ENCODE measurements around the gene UHRF1.
"Not testable (repeated sequence)": the region's sequence is repeated elsewhere in the genome, so short reads cannot be mapped to it uniquely, and the experiment has no call there.

UHRF1 gene

DNA sequence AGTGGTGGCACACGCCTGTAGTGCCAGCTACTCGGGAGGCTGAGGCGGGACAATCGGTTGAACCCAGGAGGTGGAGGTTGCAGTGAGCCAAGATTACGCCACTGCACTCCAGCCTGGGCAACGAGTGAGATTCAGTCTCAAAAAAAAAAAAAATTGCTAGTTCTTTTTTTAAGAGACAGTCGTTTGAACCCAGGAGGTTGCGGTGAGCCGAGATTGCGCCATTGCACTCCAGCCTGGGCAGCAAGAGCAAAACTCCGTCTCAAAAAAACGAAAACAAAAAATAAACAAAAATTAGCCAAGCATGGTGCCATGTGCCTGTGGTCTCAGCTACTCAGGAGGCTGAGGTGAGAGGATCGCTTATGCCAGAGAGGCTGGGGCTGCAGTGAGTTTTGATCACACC, 8.4 kb upstream of the UHRF1 start:
- DNase-seq (ENCODE audit: low read depth in 2 of 2), result not testable (repeated sequence)

DNA sequence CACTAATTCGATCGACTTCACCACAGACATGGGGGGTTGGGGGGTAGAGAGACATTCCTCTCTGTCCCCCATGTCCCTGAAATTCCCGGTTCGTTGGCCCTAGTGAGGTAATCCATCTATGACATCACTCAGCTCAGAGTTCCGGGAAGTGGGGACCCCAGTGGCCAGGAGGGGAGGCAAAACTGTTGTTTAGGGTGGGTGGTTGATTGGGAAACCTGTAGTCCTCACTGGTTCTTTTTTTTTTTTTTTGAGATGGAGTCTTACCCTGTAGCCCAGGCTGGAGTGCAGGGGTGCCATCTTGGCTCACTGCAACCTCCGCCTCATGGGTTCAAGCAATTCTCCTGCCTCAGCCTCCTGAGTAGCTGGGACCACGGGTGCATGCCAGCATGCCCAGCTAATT, 6.5 kb upstream of the UHRF1 start, which contains the start of gene ARRDC5:
TSS of gene ARRDC5 (minus strand) at position 101 of the 400 bp plus-strand sequence. CDS start at position 30, 71 bp downstream.
- no peak for DNase-seq (ENCODE audit: low read depth in 2 of 2)

DNA sequence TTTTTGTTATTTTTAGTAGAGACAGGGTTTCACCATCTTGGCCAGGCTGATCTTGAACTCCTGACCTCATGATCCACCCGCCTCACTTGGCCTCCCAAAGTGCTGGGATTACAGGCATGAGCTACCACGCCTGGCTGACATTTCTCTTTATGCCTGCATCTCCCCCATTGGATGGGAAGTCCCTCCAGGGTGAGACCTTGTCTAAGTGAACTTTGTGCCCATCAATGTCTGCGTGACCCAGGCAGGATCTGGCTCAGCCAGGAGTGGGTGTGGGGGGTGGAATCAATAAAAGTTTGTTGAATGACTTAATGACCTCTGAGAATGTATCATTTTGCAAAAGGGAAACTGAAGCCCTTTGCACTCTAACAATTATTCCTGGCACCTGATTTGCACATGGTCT, 4.8 kb upstream of the UHRF1 start:
- no peak for DNase-seq (ENCODE audit: low read depth in 2 of 2)

DNA sequence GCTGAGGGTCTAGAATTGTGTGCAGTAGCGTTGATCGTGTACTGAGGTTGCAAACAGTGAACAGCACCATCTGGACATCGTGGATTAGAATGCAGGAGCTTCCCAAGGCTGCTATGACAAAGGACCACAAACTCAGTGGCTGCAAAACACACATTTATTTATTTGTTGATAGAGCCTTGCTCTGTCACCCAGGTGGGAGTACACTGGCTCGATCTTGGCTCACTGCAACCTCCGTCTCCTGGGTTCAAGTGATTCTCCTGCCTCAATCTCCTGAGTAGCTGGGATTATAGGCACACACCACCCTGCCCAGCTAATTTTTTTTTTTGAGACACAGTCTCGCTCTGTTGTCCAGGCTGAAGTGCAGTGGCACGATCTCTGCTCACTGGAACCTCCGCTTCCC, 2.3 kb upstream of the UHRF1 start:
- DNase-seq (ENCODE audit: low read depth in 2 of 2), result no peak

DNA sequence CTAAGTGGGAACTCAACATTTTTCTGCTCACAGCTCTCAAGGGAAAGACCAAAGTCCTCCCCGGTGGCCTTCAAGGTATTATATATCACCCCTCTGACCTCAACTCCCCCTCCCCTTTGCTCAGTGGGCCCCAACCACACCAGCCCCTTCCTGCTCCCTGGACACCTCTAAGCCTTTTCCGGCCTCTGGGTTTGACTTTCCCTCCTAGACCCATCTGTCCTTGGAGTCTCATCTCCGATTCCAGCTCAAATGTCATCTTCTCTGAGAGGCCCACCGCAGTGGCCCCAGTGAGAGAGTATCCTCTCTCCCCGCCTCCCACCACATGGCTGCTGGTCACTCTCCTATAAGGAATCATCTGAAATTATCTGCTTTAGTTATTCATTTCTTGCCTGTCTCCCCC, 941 bp upstream of the UHRF1 start:
- DNase-seq (ENCODE audit: low read depth in 2 of 2), result no peak

DNA sequence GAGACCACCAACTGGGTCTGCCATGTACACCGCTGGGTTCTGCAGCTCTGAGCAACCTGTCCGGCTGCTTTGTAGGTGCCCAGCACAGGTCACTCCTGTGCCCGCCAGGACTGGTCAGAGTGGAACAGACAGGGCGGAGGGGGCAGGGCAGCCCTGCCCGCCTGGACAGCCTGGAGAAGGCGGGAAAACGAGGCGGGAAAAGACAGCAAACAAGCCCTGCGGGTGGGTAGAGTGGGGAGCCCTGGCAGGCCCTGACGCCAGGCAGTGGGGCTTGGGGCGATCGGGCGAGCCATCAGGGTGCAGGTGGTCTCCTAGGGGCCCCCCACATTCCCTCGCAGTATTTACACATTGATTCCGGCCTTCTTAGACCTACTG, 533 bp upstream of the UHRF1 start:
- DNase-seq (ENCODE audit: low read depth in 2 of 2), result no peak

DNA sequence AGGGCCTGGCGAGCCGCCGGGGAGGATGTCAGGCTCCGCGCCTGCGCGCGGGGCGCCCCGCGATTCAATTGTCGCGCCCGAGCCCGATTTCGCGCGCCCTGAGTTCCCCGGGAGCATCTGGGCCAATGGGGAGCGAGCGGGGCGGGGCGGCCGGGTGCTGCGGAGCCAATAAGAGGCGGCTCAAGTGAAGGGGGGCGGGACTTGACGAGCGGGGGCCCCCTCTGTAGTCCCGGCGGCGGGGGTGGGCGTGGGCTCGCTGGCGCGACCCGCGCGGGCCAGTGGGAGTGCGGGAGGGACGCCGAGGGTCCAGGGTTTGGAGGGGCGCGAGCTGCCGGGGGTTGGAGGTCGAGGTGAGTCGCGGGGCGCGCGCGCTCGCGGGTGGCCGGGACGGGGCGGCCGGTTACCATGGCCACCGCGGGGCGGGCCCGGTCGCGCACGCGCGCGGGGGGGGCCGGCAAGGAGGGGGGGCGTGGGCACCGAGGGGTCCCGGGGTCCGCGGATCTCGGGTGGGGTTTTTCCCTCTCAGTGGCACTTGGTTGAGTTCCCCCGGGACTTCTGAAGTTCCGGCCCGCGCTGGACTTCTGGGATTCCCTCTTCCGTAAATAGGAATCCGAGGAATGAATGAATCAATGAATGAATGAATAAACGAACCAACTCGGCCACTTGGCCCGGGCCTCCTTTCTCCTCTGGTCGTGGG, 744 bp downstream of the UHRF1 start:
- DNase-seq (ENCODE audit: low read depth in 2 of 2), result peak; percentile 87 to 93

DNA sequence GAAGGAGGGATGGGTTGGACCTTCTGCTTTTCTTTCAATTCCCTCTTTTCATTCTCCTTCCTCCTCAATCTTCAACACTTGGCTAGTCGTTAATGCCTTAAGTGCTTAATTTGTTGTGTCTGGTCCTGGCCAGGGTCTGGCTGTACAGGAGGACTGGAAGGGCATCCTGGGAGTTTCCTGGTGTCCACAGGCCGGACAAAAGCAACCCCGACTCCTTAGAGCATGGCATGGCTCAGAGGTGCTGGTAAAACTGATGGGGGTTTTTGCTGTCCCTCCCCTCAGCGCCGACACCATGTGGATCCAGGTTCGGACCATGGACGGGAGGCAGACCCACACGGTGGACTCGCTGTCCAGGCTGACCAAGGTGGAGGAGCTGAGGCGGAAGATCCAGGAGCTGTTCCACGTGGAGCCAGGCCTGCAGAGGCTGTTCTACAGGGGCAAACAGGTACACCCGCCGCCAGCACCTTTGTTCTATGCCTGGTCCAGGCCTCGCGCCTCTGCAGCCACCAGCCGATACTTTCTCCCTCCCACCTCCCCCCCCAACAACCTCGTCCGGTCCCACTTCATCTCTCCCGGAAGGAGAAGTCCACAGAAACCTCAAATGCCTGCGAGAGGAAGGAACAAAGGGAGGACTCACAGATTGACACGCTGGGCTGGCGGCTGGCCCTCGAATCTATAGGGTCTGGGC, 1.4 kb downstream of the UHRF1 start:
- no peak for DNase-seq (ENCODE audit: low read depth in 2 of 2)

DNA sequence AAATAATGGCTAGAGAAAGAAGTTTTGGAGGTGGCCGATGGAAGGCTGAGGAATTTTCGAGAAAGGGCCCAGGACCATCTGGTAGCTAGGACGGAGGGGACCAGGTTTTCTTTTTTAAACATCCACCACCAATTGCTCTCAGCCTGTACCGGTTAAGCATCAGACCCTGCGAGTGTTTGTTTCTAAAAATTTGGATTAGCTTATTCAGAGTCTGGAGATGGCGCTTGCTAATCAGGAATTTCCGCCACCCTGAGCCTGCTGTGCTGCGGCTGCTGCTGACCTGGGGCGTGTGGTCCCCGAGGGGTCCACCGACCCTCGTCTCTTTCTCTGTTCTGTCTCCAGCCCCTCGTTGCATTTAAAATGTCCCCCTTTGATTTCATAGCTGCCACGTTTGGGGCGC, 2.0 kb downstream of the UHRF1 start:
- DNase-seq (ENCODE audit: low read depth in 2 of 2), result no peak

DNA sequence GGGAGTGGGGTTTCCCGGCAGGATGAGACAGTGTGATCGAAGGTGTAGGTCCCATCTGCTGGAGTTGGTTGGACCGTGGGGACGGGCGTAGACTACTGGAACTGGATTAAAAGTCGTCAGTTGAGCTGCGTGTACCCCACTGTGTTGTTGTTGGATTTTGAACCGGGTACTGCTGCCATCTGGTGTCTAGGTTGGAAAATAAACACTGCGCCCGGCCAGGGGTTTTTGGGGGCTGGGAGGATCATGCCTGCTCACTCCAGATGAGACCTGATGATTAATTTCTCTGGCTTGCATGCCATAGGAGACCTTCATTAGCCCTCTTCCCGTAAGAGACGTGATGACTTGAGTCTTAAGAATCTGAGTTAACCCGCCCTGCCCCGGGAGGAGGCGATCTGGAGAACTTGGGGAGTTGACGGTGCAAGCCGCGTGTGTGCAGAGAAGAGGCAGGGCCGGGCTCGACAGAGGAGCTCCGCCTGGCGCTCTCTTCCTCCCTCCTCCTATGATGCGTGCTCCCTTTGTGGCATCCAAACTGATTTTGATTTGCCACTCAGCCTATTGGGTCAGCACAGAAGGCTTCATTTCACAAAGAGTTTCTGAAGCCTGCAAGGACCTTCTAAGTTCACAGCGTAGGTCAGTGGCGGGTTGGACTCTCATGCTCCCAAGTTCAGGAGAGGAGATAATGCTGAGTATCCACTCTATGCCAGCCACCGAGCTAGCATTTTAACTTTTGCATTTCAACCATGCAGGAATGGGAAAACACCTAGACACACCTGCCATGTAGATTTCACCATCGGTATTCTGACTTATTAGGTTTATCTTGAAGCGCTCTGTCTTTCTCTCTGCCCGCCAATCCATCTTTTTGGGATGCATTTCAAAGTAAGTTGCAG, 2.7 kb downstream of the UHRF1 start:
- peak; percentile 55 to 59 for DNase-seq (ENCODE audit: low read depth in 2 of 2)

DNA sequence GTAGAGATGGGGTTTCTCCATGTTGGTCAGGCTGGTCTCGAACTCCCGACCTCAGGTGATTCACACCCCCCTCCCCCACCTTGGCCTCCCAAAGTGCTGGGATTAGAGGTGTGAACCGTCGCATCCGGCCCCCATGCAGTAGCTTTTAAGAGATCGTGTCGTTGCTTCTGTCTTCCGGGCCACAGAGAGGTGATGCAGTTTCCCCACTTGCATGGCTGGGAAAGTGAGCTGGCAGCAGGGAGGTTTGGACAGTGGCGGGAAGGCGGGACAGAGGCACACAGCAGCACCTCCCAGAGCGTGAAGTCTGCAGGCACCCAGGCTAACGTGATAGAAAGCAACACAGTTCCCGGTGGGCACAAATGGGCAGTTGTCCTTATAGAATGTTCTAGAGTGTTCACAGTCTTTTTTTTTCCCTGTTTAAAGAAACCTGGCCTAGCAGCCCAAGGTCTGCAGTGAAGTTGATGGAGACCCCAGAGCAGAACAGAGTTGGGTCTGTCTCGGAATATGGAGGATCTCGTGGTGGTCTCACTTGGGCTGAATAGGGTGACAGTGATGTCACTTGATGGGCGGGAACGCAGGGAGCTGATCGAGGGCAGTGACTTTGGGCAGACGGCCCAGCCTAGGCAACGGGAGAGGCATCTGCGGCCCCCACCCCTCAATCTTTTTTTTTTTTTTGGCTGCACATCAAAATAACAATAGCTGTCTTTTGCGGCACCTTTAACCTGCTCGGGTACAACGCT, 4.9 kb downstream of the UHRF1 start:
- no peak for DNase-seq (ENCODE audit: low read depth in 2 of 2)

DNA sequence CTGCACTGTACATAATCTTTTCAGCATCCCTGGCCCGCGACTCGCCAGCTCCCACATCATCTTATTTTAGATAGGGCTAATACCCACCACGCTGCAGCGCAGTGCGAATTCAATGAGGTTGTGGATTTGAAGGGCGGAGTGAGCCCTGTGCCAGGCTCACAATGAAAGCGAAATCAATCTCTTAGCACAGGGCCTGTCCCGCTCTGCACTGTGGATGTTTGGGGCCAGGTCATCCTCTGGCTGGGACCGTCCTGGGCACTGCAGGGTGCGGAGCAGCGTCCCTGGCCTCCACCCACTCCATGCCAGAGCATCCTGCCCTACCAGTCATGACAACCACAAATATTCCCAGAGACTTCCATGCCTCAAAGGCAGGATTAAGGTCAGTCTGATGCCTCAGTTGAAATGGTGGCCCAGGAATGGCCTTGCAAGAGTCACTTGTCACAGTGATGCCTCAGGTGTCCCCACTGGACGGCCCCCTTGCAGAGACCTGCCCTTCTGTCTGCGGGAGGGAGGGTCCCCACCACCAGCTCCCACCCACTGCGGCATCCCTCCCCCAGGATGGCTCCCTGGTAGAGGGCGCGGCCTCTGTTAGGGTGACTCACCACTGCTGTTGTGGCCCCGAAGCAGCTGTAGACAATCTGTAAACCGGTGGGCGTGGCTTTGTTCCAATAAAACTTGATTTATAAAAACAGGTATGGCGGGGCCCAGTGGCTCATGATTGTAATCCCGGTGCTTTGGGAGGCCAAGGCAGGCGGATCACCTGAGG, 5.6 kb downstream of the UHRF1 start:
- DNase-seq (ENCODE audit: low read depth in 2 of 2), result peak; percentile 51 to 63

DNA sequence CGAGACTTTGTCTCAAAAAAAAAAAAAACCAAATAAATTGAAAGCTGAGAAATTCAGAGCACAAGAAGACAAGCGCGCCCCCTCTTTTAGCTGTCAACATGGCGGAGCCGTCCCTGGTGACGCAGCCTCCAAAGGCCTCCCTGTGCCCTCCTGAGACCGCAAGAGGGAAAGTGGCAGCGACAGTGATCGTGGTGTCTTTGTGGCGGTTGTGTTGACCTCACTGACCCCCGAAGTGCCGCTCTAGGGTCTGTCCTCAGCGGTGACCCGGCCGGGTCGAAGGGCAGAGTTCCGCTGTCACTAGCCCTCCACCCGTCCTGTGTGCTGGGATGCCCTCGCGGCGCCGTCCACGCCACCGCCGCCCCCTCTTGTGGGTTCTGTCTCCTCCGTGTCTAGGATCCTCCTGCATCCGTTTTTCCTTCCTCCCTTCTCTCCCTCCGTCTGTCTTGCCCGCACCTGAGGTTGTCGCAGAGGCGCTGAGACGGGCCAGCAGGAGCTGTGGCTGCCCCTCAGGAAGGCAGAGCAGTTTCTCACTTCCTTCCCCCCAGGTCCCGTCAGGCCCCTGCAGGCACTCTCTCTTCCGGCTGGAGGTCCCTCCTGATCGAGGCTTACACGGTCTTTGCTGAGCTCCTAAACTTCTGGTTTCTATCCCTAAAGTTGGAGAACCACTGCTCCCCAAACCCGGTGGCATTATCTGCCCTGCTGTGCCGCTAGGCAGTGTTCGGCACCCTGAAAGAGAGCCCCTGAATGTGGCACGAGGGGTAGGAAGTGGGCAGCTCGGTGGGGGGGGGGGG, 7.2 kb downstream of the UHRF1 start:
- DNase-seq (ENCODE audit: low read depth in 2 of 2), result no peak

DNA sequence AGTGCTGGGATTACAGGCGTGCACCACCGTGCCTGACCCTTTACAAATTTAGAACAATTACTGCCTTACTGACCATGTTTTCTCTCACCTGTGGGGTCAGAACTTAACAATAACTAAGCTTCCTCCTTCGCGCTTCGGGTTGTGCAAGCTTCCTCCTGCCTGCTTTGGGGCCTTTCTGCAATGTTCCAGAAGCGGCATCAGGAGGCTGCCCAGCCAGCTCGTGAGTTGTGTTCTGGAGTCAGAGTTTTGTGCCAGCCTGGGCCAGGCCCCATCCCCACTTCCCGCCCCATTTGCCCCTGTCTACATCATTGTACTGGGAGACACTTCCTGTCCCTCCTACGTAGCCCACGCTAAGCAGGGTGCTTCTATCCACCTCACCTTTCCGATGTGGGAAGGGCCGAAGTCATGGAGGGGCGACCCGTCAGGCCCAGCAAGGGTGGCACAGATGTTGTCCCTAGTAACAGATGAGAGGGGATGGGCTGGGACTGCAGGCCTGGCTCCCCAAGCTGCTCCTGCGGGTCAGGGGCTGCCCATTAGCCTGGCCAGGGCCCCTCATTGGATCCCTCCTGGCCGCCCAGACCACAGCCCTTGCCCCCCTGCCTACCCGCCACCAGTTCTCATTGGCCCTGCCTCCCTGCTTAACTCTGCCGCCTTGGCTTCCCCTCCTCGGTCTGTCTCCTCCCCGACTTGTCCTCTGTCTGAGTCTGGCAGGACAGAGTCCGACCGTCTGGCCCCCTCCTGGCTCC, 13.4 kb downstream of the UHRF1 start:
- DNase-seq (ENCODE audit: low read depth in 2 of 2), result no peak

DNA sequence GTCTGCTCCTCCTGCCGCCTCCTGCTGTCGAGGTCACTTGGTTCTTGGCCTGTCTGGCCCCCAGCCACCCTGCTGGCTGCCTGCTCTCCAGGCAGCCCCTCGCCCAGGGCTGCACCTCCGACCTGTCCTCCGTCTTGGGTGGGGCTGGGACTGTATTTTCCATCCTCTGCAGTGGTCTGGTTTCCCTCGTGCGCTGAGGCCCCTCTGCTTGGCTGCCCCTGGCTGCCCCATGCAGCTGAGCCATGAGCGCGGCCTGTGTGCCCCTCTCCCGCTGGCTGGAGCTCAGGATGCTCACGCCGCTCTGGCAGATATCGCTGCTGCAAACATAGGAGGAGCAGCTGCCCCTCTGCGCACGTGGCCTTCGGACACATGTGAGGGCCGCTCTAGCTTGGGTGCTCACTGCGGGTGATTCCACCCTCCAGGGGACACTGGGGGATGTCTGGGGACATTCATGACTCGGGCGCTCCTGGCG, 14.0 kb downstream of the UHRF1 start:
- DNase-seq (ENCODE audit: low read depth in 2 of 2), result no peak

DNA sequence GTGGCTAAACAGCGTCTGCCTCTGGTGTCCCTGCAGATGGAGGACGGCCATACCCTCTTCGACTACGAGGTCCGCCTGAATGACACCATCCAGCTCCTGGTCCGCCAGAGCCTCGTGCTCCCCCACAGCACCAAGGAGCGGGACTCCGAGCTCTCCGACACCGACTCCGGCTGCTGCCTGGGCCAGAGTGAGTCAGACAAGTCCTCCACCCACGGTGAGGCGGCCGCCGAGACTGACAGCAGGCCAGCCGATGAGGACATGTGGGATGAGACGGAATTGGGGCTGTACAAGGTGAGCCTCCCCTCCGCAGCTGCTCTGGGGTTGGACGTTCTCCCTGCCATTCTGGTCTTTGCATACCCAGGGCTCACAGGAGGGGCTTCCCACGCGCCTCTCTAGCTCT, 19.9 kb downstream of the UHRF1 start:
- DNase-seq (ENCODE audit: low read depth in 2 of 2), result no peak

DNA sequence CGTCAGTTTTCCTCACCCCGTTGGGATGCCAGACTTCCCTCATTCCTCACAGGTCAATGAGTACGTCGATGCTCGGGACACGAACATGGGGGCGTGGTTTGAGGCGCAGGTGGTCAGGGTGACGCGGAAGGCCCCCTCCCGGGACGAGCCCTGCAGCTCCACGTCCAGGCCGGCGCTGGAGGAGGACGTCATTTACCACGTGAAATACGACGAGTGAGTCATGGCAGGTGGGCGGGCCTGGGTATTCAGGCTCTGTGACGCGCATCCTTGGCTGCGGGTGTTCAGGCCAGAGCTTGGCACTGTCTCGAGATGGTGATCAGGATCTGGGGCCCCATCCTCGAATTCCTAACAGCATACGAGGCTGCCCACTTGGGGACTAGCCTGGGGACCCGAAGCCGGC, 21.4 kb downstream of the UHRF1 start:
- DNase-seq (ENCODE audit: low read depth in 2 of 2), result no peak

DNA sequence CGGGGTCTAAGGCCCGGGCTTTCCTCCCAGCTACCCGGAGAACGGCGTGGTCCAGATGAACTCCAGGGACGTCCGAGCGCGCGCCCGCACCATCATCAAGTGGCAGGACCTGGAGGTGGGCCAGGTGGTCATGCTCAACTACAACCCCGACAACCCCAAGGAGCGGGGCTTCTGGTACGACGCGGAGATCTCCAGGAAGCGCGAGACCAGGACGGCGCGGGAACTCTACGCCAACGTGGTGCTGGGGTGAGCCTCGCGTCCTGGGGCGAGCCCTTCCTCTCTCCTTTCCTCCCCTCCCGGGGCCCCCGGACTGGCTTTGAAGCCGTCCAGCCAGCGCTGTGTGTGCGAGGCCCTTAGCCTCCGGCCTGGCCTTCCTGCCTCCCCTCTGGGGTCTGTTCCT, 23.4 kb downstream of the UHRF1 start:
- DNase-seq (ENCODE audit: low read depth in 2 of 2), result no peak

DNA sequence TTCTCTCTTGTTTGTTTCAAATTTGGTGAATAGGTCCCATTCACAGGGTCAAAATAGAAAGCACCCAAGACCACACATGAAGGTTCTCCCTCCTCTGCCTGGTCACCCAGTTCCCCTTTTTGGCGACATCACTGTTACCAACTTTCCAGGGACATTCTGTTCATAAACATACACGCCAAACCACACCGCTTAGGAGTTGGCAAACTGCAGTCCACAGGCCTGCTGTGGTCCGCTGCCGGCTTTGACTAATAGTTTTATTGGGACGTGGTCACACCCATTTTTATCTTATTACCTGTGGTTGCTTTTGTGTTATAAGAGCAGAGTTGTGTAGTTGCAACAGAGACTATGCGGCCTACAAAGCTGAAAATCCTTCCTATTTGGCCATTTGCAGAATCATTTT, 24.2 kb downstream of the UHRF1 start:
- no peak for DNase-seq (ENCODE audit: low read depth in 2 of 2)
